Hematopoietic multipotent progenitor cell treated with erythropoietin and hydrocortisone succinate and interleukin-3 and kit ligand, for 8 days (in vitro differentiated cells): ENCODE results near the gene ZNF474.
A peak's percentile ranks its signal among the peaks of the same experiment; 100 is the strongest.

Experiments used
- DNase-seq: peaks from one replicate; pipeline ENCODE4 v3.0.0-alpha.2; 2015

The ZNF474 gene

DNA sequence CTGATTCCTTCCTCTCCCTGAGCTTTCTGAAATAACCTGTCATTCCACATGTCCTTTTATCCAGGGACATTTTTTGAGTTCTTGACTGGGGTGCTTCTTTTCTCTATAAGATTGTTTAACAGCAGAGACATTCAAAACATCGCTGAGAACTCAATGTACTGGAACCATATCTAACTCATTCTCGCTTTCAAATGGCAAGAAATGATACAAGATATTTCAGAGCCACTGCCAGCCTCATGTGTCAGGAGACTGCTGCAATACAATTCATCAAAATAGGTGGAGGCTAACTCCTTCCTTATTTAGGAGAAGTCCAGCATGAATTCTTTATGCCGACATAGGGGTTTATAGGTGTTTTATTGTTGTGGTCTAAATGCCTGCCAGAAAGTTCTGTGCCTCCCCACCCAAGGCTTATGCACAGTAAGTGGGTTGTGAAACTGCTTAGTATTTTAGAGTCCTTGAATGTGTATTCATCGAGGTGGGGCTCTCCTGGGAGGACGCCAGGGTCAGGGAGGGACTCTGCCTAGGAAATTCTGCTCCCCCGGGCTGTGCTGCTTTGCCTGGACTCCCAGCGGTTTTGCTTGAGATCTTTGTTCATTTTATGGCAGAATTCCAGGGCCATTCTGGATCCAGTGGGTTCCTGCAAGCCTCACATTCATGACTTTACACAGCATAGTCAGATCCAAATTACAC, 53.9 kb downstream of the ZNF474 start:
- DNase-seq: peak; percentile 23

DNA sequence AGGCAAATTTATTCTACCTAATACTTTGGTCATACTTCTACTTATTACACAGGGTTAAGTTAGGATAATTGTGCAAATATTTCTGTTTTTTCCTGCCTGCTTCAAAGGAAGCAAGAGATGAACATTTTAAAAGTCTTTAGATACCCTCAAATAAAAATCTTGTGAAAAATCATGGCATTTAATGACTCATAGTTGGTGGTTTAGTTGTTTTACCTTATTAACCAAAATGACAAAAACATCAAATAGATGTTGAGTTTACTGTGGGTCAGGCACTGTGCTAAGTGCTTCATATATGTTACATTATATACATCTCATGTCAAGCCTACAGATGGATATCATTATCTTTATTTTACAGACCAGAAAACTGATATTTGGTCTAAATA, 54.4 kb downstream of the ZNF474 start:
- DNase-seq: no peak

DNA sequence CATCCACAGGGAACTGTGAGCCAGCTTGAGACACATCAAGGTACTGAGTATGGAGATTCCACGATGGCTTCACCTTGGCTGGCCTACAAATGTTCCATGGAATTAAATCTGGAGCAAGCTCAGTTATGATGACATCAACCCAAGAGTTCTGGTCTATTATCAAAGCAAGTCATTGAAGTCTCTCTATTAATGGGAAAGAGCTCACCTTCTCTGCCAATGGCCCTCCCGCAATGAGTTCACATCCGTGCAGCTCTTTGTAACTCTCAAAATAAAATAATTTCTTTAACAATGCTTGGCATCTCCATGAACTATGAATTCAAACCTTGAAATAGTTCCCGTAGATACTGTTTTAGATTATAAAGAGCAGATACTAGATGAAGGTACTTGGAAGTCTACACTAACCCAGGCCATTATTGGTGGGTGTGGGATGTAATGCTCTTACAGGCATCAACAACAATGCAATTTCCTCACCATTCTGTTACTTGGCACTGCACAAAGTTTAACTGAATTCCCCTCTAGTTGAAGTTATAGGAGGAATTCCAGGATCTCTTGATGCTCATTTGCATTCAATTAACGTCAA, 55.4 kb downstream of the ZNF474 start:
- DNase-seq: no peak

DNA sequence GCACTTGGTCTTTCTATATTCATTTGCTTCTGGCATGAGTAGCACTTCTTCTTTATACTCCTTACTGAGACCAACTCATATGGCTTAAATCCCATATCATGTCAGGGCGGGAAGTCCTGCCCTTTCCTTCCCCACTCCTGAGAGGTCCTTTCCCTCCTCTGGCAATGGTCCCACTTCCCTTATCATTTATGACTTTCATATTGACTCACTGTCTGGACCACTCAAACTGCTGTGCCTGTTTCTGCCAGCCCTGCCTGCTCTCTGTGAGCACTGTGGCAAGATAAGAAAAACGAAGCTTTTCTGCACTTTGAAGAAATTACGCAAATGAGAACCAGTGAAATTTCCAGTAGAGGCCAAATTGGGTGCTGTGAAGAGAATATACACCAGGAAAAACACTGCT, 58.1 kb downstream of the ZNF474 start:
- peak; percentile 90 for DNase-seq

DNA sequence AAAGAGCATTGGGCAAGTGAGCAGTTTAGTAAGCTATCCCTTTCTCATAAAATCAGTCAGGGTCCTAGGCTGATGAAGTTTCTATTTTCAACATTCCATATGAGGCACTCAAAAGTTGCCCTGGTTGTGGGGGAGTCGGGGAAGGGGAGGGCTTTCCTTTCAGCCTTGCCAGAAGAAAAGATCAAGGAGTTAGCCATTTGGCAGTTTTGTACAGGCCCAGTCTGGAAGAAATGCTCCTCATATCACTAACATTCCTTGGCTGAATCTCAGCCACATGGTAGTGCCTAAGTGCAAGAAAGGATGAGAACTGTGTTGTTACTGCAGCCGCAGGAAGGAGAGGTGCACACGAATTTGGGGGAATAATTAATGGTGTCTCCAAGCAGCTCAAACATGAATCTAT, 60.8 kb downstream of the ZNF474 start:
- DNase-seq: no peak

DNA sequence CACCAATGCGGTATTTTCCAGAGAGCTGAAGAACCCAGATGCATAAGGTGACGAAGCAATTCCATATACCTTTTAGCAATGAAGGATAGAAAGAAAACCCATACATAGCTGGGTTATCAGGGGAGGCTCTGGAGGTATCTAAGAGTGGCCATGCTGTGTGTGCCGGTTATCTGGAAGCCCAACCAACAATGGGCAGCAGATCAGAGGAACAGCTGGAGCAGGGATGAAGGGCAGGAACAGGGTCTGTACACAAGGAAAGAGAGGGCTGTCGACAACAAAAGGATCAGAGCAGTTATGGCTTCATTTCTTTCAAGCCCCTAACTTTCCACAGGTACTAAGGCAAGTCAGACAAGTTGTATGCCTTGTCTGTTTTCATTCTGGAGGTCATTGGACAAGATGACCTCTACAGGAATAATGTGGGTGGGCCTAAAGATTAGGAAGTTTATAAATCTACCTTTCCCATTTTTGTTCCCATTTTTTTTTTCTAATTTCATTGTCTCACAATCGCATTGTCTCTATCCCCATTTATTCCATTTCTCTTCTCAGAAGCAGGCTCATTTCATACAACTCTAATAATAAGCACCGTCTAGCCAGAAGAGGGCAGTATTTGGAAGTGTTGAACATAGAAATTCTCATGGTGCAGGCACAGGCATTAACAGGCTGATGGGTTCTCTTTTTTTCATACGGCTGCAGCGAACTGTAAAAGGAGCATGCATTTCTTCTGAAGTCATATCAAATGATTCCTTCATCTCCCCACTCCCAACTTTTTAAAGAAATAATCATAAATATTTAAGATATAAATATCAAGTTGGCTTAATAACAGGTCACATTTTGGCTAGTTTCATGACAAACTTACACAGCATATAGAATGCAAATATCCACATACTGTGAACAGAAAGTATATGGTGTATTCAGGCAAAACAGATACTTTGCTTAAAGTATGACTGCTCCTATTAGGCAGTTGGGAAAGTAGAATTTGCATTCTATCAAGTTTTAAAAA, 63.5 kb downstream of the ZNF474 start:
- DNase-seq: peak; percentile 78

DNA sequence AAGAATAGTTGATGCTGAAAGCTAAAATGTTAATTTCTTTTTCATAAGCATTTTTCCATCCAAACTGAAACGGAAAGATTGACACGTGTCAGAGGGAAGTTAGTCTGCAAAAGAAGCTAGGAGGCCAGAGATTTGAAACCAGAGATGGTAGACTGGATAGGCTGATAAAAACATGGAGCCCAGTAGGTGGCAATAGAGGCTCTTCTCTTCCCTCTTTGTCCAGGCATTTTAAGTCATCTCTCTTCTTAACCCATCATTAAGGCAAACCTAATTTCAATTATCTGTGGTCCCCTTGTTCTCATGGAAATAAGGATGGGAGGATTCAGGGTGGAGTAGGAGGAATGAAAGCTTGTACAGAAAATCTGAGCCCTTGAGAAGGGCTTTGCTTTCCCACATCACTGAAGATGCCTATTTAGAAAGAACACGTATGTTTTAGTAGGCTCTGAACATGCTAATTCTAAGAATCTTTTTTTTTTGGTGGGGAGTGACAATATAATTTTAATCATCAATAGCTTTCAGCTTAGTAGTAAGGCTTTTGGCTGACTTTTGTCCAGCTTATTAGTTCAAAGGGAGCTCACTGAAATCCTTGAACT, 66.6 kb downstream of the ZNF474 start:
- DNase-seq: peak; percentile 54

DNA sequence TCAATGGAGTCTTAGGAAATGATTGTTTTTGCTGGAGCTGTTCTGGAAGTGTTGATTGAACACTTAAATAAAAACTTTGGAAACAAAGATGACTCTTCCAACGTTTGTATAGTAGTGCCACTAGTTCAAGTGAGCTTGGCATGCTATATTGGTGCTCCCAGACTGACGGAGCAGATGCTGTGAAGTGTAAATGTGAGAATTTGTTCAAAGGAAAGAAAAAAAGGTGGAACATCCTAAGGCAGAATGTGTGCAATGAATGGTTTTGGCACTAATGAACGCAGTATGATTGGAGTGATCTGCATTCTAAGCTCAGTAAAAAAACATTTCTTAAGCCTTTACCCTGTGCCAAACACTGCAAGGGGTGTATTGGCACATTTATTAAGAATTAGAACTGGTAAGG, 69.8 kb downstream of the ZNF474 start:
- no peak for DNase-seq

DNA sequence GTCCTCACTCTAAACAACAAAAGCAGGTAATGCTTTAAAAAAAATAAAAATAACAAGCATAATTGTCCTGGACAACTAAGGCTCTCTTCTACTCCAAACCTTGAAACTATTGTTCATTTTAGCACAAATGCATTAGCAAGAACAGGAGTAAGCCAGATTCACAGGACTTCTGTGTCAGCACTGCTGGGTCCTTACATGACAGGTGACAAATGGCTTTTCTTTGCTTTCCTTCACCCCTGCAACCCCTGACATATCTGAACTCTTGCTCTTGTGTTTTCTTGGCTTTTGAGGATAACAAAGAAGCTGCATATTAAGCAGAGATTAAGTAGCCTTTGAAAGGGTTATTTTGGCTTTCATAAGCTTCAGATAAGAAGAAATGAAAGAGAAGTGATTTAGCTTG, 71.1 kb downstream of the ZNF474 start:
- no peak for DNase-seq

DNA sequence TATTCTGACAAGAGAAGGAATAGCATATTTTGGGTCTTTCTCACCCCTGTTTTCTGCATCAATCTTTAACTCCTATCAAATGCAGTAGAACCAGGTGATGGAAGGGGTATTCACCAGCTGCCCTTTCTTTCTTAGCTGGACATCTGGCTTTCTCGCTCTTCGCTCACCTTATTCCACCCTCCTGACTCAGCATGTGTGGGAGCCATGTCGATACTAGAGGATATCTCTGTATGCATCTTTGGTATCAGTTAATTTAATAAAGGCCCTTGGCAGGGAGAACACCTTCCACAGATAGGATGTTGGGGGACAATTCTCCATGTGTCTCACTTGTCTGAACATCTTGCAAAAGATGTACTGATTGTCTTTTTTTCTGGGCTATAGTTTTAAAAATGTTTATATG, 71.5 kb downstream of the ZNF474 start:
- no peak for DNase-seq

DNA sequence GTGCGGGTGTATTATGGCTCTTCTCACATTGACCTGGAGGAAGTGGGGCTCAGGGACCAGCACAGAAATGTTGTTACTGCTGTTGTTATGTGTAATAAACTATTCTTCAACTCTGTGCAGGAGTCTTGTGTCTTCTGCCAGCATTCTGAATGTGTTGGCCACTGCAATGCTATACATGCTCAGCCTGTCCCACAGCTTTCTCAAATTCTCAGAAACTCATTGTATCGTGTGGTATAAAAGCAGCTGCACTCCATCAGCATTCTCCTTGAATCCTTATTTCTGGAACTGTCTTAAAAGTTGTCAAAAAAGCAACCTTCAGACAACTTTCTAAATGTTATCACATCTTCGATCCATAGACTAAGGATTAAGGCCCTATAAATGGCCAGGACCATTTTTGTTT, 72.0 kb downstream of the ZNF474 start:
- no peak for DNase-seq

DNA sequence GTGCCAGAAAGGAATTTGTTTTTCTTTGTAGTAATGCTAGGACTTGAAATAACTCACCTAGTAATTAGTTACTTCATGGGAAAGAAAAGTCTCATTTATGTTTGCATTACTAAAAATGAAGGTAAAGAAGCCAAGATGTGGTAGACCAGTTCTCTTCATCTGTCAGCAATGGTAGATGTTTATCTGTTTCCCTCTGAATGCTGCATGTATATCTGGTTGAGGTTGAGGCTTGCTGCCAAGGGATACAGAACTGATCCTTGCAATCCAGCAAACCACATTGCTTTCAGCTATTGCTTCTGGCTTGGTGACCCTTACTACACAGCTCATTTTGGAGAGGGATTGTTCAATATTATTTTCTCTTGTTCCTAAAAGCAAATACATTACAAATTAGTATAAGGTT, 73.6 kb downstream of the ZNF474 start:
- DNase-seq: no peak
